ENCODE data around the gene GPR160.
"Not testable (repeated sequence)": the region's sequence is repeated elsewhere in the genome, so short reads cannot be mapped to it uniquely, and the experiment has no call there.

Gene GPR160

DNA sequence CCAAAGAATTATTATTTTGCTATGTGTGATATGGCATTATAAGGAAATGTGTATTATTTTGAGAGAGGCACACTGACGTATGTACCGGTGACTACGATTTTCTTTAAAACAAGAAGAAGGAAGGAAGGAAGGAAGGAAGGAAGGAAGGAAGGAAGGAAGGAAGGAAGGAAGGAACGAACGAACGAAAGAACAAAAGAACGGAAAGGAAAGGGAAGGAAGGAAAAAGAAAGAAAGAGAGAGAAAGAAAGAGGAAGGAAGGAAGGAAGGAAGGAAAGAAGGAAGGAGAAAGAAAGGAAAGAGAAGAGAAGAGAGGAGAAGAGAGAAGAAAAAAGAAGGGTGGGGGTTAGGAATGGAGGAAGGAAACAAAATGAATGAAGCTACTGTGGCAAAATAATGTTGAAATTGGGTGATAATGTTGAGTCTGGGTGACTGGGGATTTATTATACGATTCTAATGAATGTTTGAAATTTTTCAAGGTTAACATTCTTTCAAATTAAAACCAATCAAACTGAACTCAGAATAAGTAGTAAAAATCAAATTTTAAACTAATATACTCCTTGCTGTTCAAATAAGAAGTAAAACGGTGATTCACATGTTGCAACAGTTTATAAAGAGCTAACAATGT lies 73.5 kb downstream of the GPR160 start:
- DNase-seq (ENCODE audit: low read depth in 2 of 2): no peak

DNA sequence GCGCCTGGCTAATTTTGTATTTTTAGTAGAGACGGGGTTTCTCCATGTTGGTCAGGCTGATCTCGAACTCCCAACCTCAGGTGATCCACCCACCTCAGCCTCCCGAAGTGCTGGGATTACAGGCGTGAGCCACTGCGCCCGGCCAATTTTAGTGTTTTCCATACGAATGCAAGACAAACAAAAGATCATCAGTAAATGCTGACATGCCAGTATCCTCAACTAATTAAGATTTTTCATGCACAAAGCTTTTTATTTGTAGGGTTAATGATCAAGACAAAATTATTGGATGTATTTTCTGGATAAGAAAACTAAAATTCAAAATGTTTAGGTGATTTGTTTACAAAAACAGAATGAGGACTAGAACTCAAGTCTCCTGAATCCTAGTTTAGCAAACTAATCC lies 76.4 kb downstream of the GPR160 start:
- not testable (repeated sequence) for DNase-seq (ENCODE audit: low read depth in 2 of 2)

DNA sequence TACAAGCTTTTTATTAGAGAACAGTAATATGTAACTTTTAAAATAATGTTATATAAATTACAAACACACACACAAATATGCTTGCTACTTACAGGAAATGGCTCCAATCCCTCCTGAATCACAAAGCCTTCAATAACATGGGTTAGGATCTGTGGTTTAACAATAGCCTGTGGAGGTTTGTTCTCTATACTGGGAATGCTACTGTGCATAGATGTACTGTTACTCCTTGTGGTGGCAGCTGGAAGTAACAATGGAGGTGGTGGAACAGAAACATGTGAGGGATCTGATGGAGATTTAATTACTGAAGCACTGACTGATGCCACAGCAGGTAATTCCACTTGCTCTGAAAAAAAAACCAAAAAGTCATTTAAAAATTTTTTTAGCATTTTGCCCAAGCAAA lies 79.3 kb downstream of the GPR160 start:
- no peak for DNase-seq (ENCODE audit: low read depth in 2 of 2)

DNA sequence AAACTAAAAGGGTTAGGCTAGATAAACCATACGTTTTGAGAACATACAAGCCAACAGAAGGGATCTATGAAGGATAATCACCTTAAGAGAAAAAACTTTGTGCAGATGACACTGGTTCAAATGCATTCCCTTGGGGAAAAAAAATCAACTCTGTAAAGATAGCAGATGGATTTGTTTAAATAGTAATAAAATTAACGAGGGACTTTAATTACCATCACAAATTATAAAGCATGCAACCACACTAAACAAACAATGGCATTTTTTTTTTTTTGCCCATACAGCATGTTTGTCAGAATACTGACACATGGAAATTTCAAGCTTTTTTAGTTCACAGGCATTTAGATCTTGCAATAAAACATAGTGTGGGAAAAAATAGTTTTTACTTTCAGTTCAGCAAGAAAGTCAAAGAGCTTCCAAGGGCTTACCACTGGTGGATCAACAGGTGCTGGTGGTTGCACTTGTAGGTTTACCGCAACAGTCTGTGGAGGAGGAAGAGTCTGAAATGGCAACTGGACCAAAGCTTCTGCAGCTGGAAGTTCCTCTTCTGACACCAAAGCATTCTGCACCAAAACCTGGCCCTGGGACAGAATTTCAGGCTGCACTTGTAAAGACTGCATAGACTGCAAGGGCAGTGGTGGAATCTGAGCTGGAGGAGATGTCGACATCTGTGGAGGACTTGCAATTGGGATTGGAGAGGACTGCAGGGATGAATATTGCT lies 90.6 kb downstream of the GPR160 start:
- no peak for DNase-seq (ENCODE audit: low read depth in 2 of 2)

DNA sequence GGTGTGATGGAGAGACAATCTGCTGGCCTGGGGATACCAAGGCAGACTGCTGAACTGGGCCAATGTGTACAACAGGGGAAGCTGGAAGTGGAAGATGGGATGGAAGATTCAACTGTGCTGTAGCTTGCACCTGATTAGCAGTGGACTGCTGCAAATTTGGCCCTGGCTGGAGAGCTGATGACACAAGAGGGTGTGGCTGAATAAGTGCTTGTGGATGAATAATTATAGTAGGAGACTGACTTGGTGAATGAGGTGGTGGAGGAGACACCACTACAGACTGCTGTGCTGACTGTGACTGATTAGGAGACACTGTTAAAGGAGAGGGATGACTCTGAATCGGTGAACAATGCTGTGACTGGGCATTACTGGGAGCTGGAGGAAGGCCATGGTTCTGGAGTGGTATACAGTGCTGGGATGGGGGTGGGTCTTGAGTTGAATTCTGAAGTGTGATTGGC lies 91.2 kb downstream of the GPR160 start:
- no peak for DNase-seq (ENCODE audit: low read depth in 2 of 2)

DNA sequence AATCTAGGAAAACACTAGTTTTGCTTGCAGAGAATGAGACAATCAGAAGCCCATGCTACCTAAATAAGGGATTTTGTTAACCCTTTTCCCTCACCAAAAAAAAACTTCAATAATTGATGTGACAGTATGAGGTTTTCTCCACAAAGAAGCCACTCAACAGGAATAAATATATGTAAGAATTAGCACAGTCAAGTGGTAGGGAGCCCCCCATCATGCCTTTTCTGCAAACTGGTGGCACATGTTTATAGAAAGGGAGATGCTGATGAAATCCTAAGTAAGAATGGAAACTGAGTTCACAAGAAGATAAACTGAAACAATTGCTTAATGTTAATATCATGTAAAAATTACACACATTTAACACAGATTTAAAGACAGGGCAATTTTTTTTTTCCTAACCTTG lies 92.7 kb downstream of the GPR160 start:
- no peak for DNase-seq (ENCODE audit: low read depth in 2 of 2)

DNA sequence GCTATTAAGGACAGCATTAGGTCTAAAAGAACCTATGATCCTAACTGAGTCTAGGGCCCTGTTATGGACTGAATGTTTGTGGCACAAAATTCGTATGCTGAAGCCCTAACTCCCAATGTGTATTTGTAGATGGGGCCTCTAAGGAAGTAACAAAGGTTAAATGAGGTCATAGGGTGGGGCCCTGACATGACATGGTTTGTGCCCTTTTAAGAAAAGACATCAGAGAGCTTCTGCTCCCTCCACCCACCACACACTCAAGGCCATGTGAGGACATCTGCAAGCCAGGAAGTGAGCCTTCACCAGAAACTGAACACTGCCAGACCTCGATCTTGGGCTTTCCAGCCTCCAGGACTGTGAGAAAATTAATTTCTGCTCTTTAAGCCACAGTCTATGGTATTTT lies 94.5 kb downstream of the GPR160 start:
- no peak for DNase-seq (ENCODE audit: low read depth in 2 of 2)

All from stimulated activated CD8-positive, alpha-beta memory T cell treated with anti-CD3 and anti-CD28 coated beads, Interleukin-7, amount 100 ng/mL, for 4 hours (primary cell).